Lower leg skin (tissue), 4 donors: ENCODE measurements around the gene FBXW4. TPM values are rescaled to one million over a fixed set of nuclear protein-coding genes. Genes with fewer than 3 reads are reported as not detected.

ENCODE experiments used
- DNase-seq, 2 donors: peaks; one replicate each; pipeline ENCODE4 v3.0.0-alpha.2; 2019; ENCODE audit warnings: low spot score in 2 of 2
- H3K4me3 ChIP-seq: fragments of 200-600 bp; sonication (generic); 2 replicates; pipeline ENCODE4 v1.5.1; 2017; ENCODE audit warnings: mild to moderate bottlenecking, low read depth; ENCODE audit not compliant: poor library complexity, severe bottlenecking
- POLR2A ChIP-seq, 2 donors: fragments of 450-650 bp; IDR thresholded peaks; one replicate each; pipeline ENCODE4 v1.6.1; 2016 to 2017; ENCODE audit warnings: antibody characterized with exemption in 2 of 2, mild to moderate bottlenecking in 1 of 2, moderate library complexity in 1 of 2
- WGBS, 2 donors: methylation state at CpG; one replicate each; pipeline ENCODE4 v1.1.5; 2018; 5-methylcytosine and 5-hydroxymethylcytosine counted together
- intact Hi-C: fragments of 100-400 bp; cut with DNase I; formaldehyde crosslinking; loops from one replicate; pipeline ENCODE4 v1.15.0; 2023; ENCODE audit warnings: low total_unique reads
- total RNA-seq, 4 donors: library from RNA; depleted of rRNA; stranded (reverse); fragments of >200 nt; gene quantifications; one replicate each; pipeline ENCODE4 v1.1.0, GENCODE V29; 2016
- TF ChIP-seq, protein P1 (sequence below), 3 donors: fragments of 450-650 bp; IDR thresholded peaks; one replicate each; pipeline ENCODE4 v1.5.1; 2016; ENCODE audit warnings: antibody characterized with exemption in 3 of 3, mild to moderate bottlenecking in 3 of 3, moderate library complexity in 2 of 3

FBXW4 gene
- total RNA-seq, 4 donors from 2014 or later, result 51.9 to 102 (median 69.6) TPM

DNA sequence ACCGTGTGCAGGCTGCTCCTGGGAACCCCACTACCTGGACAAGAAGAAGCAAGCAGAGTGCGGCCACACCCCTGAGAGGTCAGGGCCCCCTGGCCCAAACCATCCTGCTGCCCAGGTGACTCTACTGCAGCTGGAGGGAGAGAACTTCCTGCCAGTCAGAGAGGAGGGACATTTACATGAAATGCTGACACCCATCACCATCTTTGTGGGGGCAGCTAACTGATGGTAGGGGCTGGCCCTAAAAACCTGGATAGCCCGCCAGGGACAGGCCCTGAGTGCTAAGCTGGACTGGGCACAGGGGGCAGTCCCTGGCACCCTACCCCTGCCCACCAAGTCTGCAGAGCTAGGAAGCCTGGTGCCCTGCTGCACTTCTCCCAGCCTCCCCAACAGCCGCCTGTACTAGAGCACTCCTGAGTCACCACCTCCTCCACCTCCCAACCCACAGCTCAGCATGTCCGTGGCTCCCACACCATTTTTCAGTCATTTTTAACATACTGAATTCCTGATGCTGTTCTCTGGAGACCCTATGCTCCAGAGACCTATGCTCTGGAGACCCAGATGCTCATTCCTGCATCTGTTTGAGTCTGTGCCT is 79.3 kb downstream of the FBXW4 start:
- WGBS, 2 donors, result 93 to 95% methylated on average over 5 of the region's 5 CpGs
- no peak overlapping the region for H3K4me3 ChIP-seq
- intact Hi-C loops, result no loop called here
- no peak for DNase-seq
- TF ChIP-seq, protein P1, sequence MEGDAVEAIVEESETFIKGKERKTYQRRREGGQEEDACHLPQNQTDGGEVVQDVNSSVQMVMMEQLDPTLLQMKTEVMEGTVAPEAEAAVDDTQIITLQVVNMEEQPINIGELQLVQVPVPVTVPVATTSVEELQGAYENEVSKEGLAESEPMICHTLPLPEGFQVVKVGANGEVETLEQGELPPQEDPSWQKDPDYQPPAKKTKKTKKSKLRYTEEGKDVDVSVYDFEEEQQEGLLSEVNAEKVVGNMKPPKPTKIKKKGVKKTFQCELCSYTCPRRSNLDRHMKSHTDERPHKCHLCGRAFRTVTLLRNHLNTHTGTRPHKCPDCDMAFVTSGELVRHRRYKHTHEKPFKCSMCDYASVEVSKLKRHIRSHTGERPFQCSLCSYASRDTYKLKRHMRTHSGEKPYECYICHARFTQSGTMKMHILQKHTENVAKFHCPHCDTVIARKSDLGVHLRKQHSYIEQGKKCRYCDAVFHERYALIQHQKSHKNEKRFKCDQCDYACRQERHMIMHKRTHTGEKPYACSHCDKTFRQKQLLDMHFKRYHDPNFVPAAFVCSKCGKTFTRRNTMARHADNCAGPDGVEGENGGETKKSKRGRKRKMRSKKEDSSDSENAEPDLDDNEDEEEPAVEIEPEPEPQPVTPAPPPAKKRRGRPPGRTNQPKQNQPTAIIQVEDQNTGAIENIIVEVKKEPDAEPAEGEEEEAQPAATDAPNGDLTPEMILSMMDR (IDR thresholded peaks at IDR 0.05), result no peak
- TF ChIP-seq POLR2A (IDR thresholded peaks at IDR 0.05), result no peak

DNA sequence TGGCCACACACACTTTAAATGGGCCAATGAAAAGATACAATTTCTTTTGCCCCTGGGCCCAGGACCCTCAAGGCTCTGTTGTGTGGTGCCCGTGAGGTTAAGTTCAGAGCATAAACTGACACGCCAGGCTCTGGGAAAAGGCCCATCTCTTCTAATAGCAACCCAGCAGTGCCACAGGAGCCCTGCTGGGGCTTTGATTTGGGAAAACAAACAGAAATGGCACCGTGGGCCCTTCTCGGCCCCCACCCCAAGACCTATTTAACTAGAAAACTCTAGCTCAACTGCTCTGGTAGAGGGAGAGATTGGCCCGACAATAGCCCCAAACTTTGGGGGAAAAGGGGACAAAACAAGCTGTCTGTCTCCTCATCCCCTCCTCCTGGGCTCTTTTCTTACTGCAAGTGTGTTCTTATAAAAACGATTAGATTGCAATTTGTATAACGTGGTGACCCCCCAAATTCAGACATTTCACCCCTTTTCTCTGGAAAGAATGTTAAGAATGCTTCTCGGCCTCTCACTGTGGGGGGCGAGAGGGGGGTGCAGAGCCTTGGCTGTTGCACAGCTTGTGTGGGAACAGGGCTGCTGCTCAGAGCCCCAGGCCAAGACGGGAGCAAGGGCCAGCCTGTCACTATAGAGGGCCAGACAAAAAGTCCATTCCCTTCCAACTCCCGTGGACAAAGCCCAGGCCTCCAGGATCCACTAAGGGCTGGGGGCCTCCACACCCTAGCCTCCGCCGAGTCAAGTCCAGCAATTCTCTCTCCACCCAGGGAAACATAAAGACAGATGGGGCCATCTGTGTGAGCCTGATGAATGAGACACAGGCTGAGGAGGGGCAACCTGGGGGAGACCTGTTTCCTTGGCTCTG is 80.1 kb downstream of the FBXW4 start:
- no peak for TF ChIP-seq POLR2A (IDR thresholded peaks at IDR 0.05)
- TF ChIP-seq, protein P1 (IDR thresholded peaks at IDR 0.05), result no peak
- intact Hi-C loops, result no loop called here
- DNase-seq, result no peak
- WGBS, 2 donors, result 81 to 86% methylated on average over 13 of the region's 13 CpGs
- H3K4me3 ChIP-seq, result no peak overlapping the region

DNA sequence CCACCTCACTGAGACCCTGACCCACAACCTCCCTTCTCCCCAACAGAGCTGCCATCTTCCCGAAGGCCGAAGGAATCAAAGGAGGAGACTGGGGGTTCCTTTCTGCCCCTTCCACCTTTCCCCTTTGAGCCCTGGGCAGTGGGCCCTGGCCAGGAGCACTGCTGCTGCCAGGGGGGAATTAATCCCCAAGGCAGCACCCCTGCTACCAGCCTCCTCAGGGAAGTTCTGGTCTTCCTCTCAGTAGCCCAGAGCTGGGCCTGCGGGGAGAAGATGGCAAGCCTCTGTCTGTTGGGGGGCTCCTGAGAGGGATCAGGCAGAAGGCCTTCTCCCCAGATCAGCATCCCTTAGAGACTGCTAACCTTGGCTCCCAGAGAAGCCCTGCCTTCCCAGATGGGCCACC is 81.3 kb downstream of the FBXW4 start:
- no peak overlapping the region for H3K4me3 ChIP-seq
- 96 to 100% methylated on average over 3 of the region's 3 CpGs for WGBS, 2 donors
- TF ChIP-seq, protein P1 (IDR thresholded peaks at IDR 0.05), result no peak
- no peak for TF ChIP-seq POLR2A (IDR thresholded peaks at IDR 0.05)
- intact Hi-C loops, result no loop called here
- no peak for DNase-seq

DNA sequence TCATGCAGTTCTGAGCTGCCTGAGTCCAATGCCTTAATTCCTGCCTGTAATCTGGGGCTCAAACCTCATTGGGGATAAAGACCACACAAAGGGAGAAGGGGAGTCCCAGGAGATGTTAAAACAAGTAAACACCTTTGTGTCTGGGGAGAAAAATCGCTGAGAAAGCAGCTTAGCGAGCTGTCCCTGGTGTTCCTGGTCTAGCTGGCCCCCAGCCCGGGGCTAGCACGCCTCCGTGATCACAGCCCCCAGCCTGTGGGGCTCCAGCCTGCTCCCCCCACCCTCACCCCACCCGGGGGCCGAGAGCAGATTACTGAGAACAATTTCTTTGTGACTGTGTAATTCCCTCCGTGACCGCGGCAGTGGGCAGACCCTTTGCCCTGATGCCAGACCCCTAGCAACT is 82.1 kb downstream of the FBXW4 start:
- 75 to 86% methylated on average over 10 of the region's 10 CpGs for WGBS, 2 donors
- no peak for TF ChIP-seq POLR2A (IDR thresholded peaks at IDR 0.05)
- TF ChIP-seq, protein P1 (IDR thresholded peaks at IDR 0.05), result no peak
- no peak for DNase-seq
- no peak overlapping the region for H3K4me3 ChIP-seq
- intact Hi-C loops, result no loop called here

DNA sequence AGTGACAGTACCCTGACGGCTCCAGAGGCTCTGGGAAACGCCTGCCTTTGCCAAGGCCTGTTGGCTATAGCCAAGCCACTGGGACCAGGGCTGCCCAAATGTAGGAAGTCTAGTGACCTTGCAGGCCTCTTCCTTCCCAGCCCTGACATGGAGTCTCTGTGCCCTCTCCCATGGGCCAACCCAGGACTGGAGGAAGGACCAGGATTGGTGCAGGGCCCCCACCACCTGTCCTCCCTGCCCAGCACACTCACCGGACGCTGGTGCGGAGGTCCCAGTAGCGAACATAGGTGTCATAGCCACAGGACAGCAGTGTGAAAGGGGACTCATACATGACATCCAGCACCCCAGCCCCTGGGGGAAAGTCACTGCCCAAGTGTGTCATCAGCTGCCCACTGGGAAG is 82.9 kb downstream of the FBXW4 start:
- DNase-seq, result no peak
- no peak for TF ChIP-seq POLR2A (IDR thresholded peaks at IDR 0.05)
- TF ChIP-seq, protein P1 (IDR thresholded peaks at IDR 0.05), result no peak
- intact Hi-C loops, result no loop called here
- 87 to 95% methylated on average over 2 to 6 of the region's 6 CpGs for WGBS, 2 donors
- H3K4me3 ChIP-seq, result no peak overlapping the region
